Spleen (tissue), 7 donors: ENCODE data around the gene COBL.
A peak's percentile ranks its signal among the peaks of the same experiment; 100 is the strongest.

Source experiments
- POLR2AphosphoS5 ChIP-seq, 3 donors: sonication (generic); formaldehyde crosslinking; IDR thresholded peaks; one replicate each; pipeline ENCODE4 v1.5.1; 2017; ENCODE audit warnings: antibody characterized with exemption in 3 of 3
- TF ChIP-seq, protein P1 (sequence below), 11 experiments: fragments of 200-600 bp in 7 of 11; fragments of 450-650 bp in 4 of 11; sonication (generic) in 4 of 11; IDR thresholded peaks in 8 of 11; conservative IDR thresholded peaks in 3 of 11; 1 replicate in 7 of 11; 2 replicates in 4 of 11; pipeline versions ENCODE4 v1.4.0 to v1.8.0; 2016 to 2021; ENCODE audit warnings: antibody characterized with exemption in 11 of 11, inconsistent platforms in 4 of 11, mild to moderate bottlenecking in 1 of 11
- donor health status: DM: no; HTN: no; CAD: no; lungs with moderate emphysema.
- donor health status: DM: no; HTN: no; CAD: no.
- donor health status: DM: no; HTN: no; CAD: no.

DNA sequence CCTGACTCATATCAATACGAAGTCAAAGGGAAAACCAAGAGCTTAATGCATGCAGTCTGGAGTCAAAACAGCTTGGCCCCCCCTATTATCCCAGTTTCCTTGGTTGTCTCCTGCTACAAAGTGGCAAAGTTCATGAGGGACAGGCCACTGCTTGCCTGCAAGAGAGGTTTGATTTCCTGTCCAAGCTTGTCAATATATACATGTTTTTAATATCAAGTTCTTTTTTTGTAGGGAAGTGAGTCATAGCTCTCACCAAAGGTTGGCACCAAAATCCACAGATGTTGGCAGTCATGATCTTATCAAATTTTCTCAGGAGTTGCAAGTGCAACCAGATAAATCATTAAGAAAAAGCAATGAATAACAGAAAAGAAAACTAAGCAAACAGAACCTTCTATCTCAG lies 176.8 kb downstream of the COBL start:
- TF ChIP-seq, protein P1, sequence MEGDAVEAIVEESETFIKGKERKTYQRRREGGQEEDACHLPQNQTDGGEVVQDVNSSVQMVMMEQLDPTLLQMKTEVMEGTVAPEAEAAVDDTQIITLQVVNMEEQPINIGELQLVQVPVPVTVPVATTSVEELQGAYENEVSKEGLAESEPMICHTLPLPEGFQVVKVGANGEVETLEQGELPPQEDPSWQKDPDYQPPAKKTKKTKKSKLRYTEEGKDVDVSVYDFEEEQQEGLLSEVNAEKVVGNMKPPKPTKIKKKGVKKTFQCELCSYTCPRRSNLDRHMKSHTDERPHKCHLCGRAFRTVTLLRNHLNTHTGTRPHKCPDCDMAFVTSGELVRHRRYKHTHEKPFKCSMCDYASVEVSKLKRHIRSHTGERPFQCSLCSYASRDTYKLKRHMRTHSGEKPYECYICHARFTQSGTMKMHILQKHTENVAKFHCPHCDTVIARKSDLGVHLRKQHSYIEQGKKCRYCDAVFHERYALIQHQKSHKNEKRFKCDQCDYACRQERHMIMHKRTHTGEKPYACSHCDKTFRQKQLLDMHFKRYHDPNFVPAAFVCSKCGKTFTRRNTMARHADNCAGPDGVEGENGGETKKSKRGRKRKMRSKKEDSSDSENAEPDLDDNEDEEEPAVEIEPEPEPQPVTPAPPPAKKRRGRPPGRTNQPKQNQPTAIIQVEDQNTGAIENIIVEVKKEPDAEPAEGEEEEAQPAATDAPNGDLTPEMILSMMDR (IDR thresholded peaks at IDR 0.05 in 8 of 11, conservative IDR thresholded peaks at IDR 0.05 in 3 of 11): no peak
- TF ChIP-seq POLR2AphosphoS5 (IDR thresholded peaks at IDR 0.05): peak in 1 of 3 donors; percentile 7
